Right lobe of liver (tissue), 6 donors: Measurements from ENCODE around the gene SUFU. TPM values are rescaled to one million over a fixed set of nuclear protein-coding genes. Genes with fewer than 3 reads are reported as not detected.

ENCODE experiments used
- ATAC-seq, 4 donors: fragments of 200-7000 bp; cut with Tn5 transposase; one replicate each; pipeline ENCODE4 v1.9.1; 2020; ENCODE audit warnings: mild to moderate bottlenecking in 4 of 4, moderate library complexity in 4 of 4
- DNase-seq, 3 donors: peaks; one replicate each; pipeline ENCODE4 v3.0.0-alpha.2; 2020
- H3K27ac ChIP-seq, 3 donors: fragments of 200-600 bp; one replicate each; pipeline ENCODE4 v1.8.0; 2022
- H3K27me3 ChIP-seq, 2 donors: fragments of 200-600 bp; one replicate each; pipeline ENCODE4 v1.8.0; 2022
- H3K36me3 ChIP-seq, 4 donors: fragments of 200-600 bp; sonication (generic) in 1 of 4; one replicate each; pipeline versions ENCODE4 v1.5.1 to v1.8.0; 2017 to 2022; ENCODE audit warnings: control low read depth in 1 of 4
- H3K4me1 ChIP-seq, 4 donors: fragments of 200-600 bp; sonication (generic) in 1 of 4; one replicate each; pipeline versions ENCODE4 v1.5.1 to v1.8.0; 2017 to 2022; ENCODE audit warnings: control low read depth in 1 of 4
- H3K4me3 ChIP-seq, 3 donors: fragments of 200-600 bp; one replicate each; pipeline ENCODE4 v1.8.0; 2022
- H3K9me3 ChIP-seq, 4 donors: fragments of 200-600 bp; sonication (generic) in 1 of 4; one replicate each; pipeline versions ENCODE4 v1.5.1 to v1.8.0; 2017 to 2022; ENCODE audit warnings: control low read depth in 1 of 4
- CTCF ChIP-seq, 4 donors: fragments of 200-600 bp in 3 of 4; fragments of 450-650 bp in 1 of 4; IDR thresholded peaks; one replicate each; pipeline versions ENCODE4 v1.5.1 to v1.8.0; 2016 to 2022; ENCODE audit warnings: antibody characterized with exemption in 4 of 4, mild to moderate bottlenecking in 2 of 4
- POLR2A ChIP-seq: fragments of 450-650 bp; IDR thresholded peaks from one replicate; pipeline ENCODE4 v1.6.1; 2017; ENCODE audit warnings: antibody characterized with exemption, mild to moderate bottlenecking
- WGBS: methylation state at CpG from one replicate; pipeline ENCODE4 v1.1.6; 2018; ENCODE audit warnings: low coverage, low lambda C conversion rate; ENCODE audit not compliant: insufficient coverage; ENCODE audit errors: missing lambda C conversion rate; 5-methylcytosine and 5-hydroxymethylcytosine counted together
- intact Hi-C, 2 donors: fragments of 100-400 bp; cut with DNase I; formaldehyde crosslinking; loops; one replicate each; pipeline versions ENCODE4 v1.11.2 to v1.14.1; 2022
- total RNA-seq, 6 experiments: library from RNA; depleted of rRNA in 2 of 6; stranded (reverse); fragments of >200 nt in 2 of 6; fragmentation: NEBNext Ultra II Directional in 3 of 6; extraction: Animal tissue kit (Norgen Biotek cat#: 25700) in 3 of 6; gene quantifications; one replicate each; pipeline versions ENCODE4 v1.1.0 to v1.2.4, GENCODE V29; 2016 to 2023
- donor health status: DM: no; HTN: yes; CAD: no.
- donor health status: DM: no; HTN: no; CAD: no.
- donor health status: DM: no; HTN: no; CAD: no.
- donor health status: DM: no; HTN: yes; CAD: no.
- donor health status: DM: no; HTN: yes; CAD: no.

Gene SUFU
- total RNA-seq, 6 experiments from 2014 or later = 4.2 to 6.2 (median 5.1) TPM

- H3K27ac ChIP-seq = no peak overlapping the region
- intact Hi-C loops = no loop called here
- H3K36me3 ChIP-seq = no peaks in the 10 kb centered on the region
- no peak overlapping the region for H3K4me3 ChIP-seq
- WGBS = 100% methylated on average over 2 of the region's 2 CpGs
- H3K9me3 ChIP-seq = no peaks in the 10 kb centered on the region
- no peaks in the 10 kb centered on the region for H3K27me3 ChIP-seq
- TF ChIP-seq POLR2A = no peak
- TF ChIP-seq CTCF (IDR thresholded peaks at IDR 0.05) = no peak
- H3K4me1 ChIP-seq = no peaks in the 10 kb centered on the region
- DNase-seq (no peak), ATAC-seq (no peak)
These were observed 34.2 kb downstream of the SUFU start for GRCh38 chr10:102537948-102538347.

DNA sequence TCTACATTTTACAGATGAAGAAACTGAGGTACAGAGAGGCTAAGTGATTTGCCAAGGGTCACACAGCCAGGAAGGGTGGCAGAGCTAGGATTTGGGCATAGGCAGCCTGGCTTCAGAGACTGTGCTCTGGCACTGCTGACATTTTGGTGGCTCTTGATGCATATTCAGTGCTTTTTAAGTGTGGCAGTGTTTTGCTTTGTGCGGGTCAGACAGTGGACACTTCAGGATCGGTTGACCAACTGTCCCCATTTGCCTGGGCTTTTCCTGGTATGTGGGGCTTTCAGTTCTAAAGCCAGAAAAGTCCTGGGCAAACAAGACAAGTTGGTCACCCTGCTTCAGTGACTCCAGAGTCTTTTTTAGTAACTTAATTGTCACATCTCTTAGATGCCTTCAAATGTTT lies 35.0 kb downstream of the SUFU start:
- DNase-seq = no peak
- ATAC-seq = peak in 1 of 4 donors; percentile 22

GRCh38 chr10:102540023-102540422 lies 36.3 kb downstream of the SUFU start:
- ATAC-seq = peak in 3 of 4 donors; percentile 43 to 59 (median 50)
- Histone ChIP-seq H3K9me3 (no peaks in the 10 kb centered on the region), H3K27ac (no peak overlapping the region), H3K36me3 (no peaks in the 10 kb centered on the region), H3K4me3 (no peak overlapping the region), H3K27me3 (no peaks in the 10 kb centered on the region), H3K4me1 (no peaks in the 10 kb centered on the region)
- intact Hi-C loops = no loop called here
- WGBS = 80% methylated on average over 1 of the region's 1 CpG
- TF ChIP-seq POLR2A = no peak
- TF ChIP-seq CTCF (IDR thresholded peaks at IDR 0.05) = peak in 3 of 4 donors; percentile 20 to 28 (median 23)
- no peak for DNase-seq

More for the DNA sequence above, 35.0 kb downstream of the SUFU start:
- WGBS = 61% methylated on average over 2 of the region's 2 CpGs
- no peaks in the 10 kb centered on the region for H3K27me3 ChIP-seq
- intact Hi-C loops = no loop called here
- TF ChIP-seq CTCF (IDR thresholded peaks at IDR 0.05) (no peak), POLR2A (no peak)
- H3K9me3 ChIP-seq = no peaks in the 10 kb centered on the region
- H3K27ac ChIP-seq = no peak overlapping the region
- H3K36me3 ChIP-seq = no peaks in the 10 kb centered on the region
- no peaks in the 10 kb centered on the region for H3K4me1 ChIP-seq
- H3K4me3 ChIP-seq = no peak overlapping the region

- ATAC-seq (no peak), DNase-seq (no peak)
- no peaks in the 10 kb centered on the region for H3K4me1 ChIP-seq
- 80% methylated on average over 6 of the region's 8 CpGs for WGBS
- no peaks in the 10 kb centered on the region for H3K9me3 ChIP-seq
- TF ChIP-seq POLR2A (no peak), CTCF (IDR thresholded peaks at IDR 0.05) (no peak)
- intact Hi-C loops = no loop called here
- H3K27me3 ChIP-seq = no peaks in the 10 kb centered on the region
- H3K27ac ChIP-seq = no peak overlapping the region
- no peak overlapping the region for H3K4me3 ChIP-seq
- no peaks in the 10 kb centered on the region for H3K36me3 ChIP-seq
These were observed 39.1 kb downstream of the SUFU start for GRCh38 chr10:102542800-102543418.
